Activated T-helper 17 cell treated with anti-CD3 and anti-CD28 coated beads, Interleukin-2, amount 50 U/mL, for 72 hours (primary cell): ENCODE results near the gene TBX5. TPM values are rescaled to one million over a fixed set of nuclear protein-coding genes. Genes with fewer than 3 reads are reported as not detected.

Experiments
- ATAC-seq: fragments of 150-1000 bp; cut with Tn5 transposase; replicated peaks from 2 replicates; pipeline ENCODE4 v1.10.0; 2021; ENCODE audit warnings: mild to moderate bottlenecking, moderate library complexity
- H3K27ac Mint-ChIP-seq: one replicate; pipeline ENCODE4 v1.8.0; 2022; ENCODE audit warnings: mixed read lengths
- H3K27me3 Mint-ChIP-seq: one replicate; pipeline ENCODE4 v1.8.0; 2022; ENCODE audit warnings: mixed read lengths
- H3K36me3 Mint-ChIP-seq: one replicate; pipeline ENCODE4 v1.8.0; 2022; ENCODE audit warnings: low read depth, mild to moderate bottlenecking, mixed read lengths
- H3K4me1 Mint-ChIP-seq: one replicate; pipeline ENCODE4 v1.8.0; 2022; ENCODE audit warnings: mixed read lengths
- H3K4me3 Mint-ChIP-seq: one replicate; pipeline ENCODE4 v1.8.0; 2022; ENCODE audit warnings: mild to moderate bottlenecking, mixed read lengths
- H3K9me3 Mint-ChIP-seq: one replicate; pipeline ENCODE4 v1.8.0; 2022; ENCODE audit warnings: mixed read lengths
- total RNA-seq, 2 donors: library from RNA; stranded (reverse); gene quantifications; one replicate each; pipeline ENCODE4 v1.2.3, GENCODE V29; 2022

TBX5 gene
- total RNA-seq, 2 donors from 2014 or later, result not detected

DNA sequence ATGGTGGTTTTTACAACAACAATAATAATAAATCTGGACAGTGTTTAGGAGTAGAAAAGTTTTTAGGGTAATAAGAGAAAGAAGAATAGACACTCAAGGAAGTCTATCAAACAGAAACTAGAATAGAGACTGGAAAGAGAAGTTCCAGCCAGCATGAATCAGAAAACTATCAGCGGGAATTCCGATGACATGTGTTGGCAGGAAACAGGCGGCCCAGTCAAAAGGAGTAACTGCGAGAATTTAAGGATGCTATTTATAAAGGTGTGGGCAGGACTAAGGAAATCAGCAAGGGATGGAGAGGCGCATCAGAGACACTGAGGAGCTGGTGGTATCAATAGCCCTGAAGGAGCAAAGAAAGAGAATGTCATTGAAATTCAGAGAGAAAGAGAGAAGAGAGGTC, 89.9 kb downstream of the TBX5 start:
- Mint-ChIP-seq H3K4me3 (no peak overlapping the region), H3K4me1 (no peaks in the 10 kb centered on the region), H3K27ac (no peak overlapping the region), H3K27me3 (no peaks in the 10 kb centered on the region), H3K36me3 (no peaks in the 10 kb centered on the region), H3K9me3 (no peaks in the 10 kb centered on the region)
- no peak for ATAC-seq

DNA sequence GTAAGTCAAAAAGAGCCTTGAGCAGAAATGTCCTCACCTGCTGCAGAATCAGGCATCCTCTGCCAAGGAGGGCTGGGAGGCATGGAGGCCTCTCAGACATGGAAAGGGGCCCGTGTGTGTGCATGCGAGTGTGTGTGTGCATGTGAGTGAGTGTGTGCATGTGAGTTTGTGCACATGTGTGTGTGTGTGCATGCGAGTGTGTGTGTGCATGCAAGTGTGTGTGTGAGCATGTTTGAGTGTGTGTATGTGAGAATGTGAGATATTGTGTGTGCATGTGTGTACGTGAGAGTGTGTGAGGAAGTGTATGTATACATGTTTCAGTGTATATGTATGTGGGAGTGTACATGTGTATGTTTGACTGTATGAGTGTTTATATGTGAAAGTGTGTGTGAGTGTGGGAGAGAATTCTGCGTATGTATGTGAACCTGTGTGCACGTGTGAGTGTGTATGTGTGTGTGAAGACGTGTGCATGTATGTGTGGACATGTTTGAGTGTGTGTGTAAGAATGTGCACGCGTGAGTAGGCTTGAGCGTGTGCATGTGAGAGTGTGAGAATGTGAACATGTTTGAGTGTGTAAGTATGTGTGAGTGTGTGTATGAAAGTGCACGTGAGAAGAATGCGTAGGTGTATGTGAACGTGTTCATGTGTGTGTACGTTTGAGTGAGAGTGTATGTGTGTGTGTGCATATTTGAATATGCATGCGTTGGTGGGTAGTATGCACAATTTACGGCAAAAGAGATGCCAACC, 90.8 kb downstream of the TBX5 start:
- no peaks in the 10 kb centered on the region for H3K27me3 Mint-ChIP-seq

DNA sequence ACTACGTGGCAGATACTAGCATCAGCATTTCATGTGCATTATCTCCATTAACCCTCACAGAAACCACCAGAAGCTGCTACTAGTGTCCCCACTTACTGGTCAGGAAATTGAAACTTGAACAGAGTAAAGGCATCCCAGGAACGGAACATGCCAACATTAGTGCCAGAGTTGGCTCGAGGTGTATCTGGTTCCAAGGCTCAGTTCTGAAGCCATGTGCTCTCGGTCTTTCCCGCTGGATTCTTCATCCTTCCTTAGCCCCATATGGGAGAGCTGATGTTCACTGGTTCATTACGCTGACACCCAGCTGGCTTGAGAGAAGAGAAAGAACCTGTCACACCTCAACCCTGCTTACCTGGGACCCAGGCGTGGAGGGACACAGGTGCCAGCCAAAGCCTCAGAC, 91.5 kb downstream of the TBX5 start:
- H3K27me3 Mint-ChIP-seq, result no peaks in the 10 kb centered on the region
- H3K4me3 Mint-ChIP-seq, result no peak overlapping the region
- no peaks in the 10 kb centered on the region for H3K4me1 Mint-ChIP-seq
- ATAC-seq, result no peak
- no peaks in the 10 kb centered on the region for H3K36me3 Mint-ChIP-seq
- H3K9me3 Mint-ChIP-seq, result no peaks in the 10 kb centered on the region
- H3K27ac Mint-ChIP-seq, result no peak overlapping the region

More for the DNA sequence above, 90.8 kb downstream of the TBX5 start:
- Mint-ChIP-seq H3K9me3 (no peaks in the 10 kb centered on the region), H3K4me1 (no peaks in the 10 kb centered on the region), H3K27ac (no peak overlapping the region), H3K4me3 (no peak overlapping the region), H3K36me3 (no peaks in the 10 kb centered on the region)
- no peak for ATAC-seq

DNA sequence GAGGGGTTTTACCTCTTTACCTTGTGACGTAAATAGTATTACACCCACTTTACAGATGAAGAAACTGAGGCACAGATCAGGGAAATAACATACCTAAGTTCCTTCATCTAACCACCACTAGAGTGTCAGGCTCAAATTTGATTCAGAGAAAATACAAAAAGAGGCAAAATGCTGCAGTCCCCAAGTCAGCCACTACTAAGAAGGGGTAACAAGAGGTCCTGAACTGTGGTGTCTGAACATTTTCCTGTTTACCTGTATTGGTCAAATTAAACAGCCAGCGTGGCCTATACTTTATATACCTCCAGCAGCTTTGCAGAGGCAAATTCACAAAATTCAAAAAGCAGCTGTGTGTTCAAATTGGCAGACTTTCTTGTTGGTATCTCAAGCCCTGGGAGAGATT, 92.0 kb downstream of the TBX5 start:
- Mint-ChIP-seq H3K9me3 (peaks cover under 1% of the 10 kb centered on the region), H3K27me3 (no peaks in the 10 kb centered on the region), H3K4me3 (no peak overlapping the region), H3K36me3 (no peaks in the 10 kb centered on the region), H3K27ac (no peak overlapping the region), H3K4me1 (no peaks in the 10 kb centered on the region)
- ATAC-seq, result no peak

DNA sequence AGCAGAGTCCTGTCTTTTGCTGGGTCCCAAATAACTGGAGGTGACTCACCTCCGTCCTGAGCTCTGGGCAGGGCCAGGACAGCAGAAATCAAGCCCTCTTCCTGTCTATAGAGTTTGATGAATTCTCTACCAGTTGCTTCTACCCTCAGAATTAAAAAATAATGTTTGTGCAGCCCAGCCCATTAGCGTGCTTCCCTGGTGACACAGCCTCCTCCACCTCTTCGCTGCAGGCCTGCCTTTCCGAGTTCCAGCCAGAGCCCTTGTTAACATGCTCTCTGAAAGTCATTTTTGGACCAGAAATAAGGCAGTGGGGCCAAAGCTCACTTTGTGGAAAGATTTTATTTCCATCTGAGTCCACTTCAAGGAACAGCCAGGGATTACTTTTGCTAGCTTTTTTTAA, 94.0 kb downstream of the TBX5 start:
- H3K9me3 Mint-ChIP-seq, result peaks cover 7% of the 10 kb centered on the region
- no peak overlapping the region for H3K27ac Mint-ChIP-seq
- H3K27me3 Mint-ChIP-seq, result no peaks in the 10 kb centered on the region
- no peak overlapping the region for H3K4me3 Mint-ChIP-seq
- no peaks in the 10 kb centered on the region for H3K36me3 Mint-ChIP-seq
- H3K4me1 Mint-ChIP-seq, result no peaks in the 10 kb centered on the region
- no peak for ATAC-seq

DNA sequence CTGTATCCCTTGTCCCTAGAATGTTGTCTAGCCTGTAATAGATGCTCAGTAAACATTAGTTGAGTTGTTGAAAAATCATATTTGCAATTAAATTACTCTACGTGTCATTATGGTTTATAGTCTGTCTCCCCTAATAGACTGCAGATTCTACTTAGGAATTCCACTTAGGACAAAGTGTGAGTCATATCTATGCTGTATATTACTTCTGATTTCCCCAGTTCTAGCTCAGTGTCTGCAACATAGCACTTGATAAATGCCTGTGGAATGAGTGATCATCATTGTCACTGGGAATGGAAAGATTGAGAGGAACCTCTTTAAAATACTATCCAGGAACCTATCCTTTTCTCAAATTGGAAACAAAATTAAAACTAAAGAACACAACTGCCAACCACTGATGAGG, 99.3 kb downstream of the TBX5 start:
- no peaks in the 10 kb centered on the region for H3K27me3 Mint-ChIP-seq
- no peak overlapping the region for H3K27ac Mint-ChIP-seq
- peaks cover 7% of the 10 kb centered on the region for H3K9me3 Mint-ChIP-seq
- no peaks in the 10 kb centered on the region for H3K36me3 Mint-ChIP-seq
- no peak overlapping the region for H3K4me3 Mint-ChIP-seq
- no peak for ATAC-seq
- no peaks in the 10 kb centered on the region for H3K4me1 Mint-ChIP-seq

DNA sequence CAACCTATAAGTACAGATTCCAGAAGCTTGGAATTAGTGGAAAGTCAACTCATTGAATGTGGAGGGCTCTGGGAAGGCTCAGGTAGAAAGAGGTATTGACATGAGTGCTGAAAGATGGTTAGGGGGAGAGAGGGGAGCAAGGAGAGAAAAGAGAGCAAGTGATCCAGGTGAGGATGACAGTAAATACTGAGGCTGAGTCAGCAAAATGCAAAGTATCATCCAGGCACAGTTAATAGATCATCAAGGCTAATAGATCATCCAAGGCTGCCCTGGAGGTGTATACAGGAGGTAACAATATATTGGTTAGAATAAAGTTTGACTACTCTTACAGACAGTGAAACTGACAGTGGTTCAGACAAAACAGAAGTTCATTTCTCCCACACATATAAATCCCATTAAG, 100.5 kb downstream of the TBX5 start:
- ATAC-seq, result no peak

More for the DNA sequence above, 100.5 kb downstream of the TBX5 start:
- H3K36me3 Mint-ChIP-seq, result no peaks in the 10 kb centered on the region
- peaks cover 7% of the 10 kb centered on the region for H3K9me3 Mint-ChIP-seq
- no peaks in the 10 kb centered on the region for H3K4me1 Mint-ChIP-seq
- H3K27ac Mint-ChIP-seq, result no peak overlapping the region
- H3K27me3 Mint-ChIP-seq, result no peaks in the 10 kb centered on the region
- no peak overlapping the region for H3K4me3 Mint-ChIP-seq
